Activated T-cell treated with anti-CD3 and anti-CD28 coated beads, Interleukin-2, amount 50 U/mL, for 72 hours (primary cell): ENCODE data around the gene ZDHHC24. TPM values are rescaled to one million over a fixed set of nuclear protein-coding genes. Genes with fewer than 3 reads are reported as not detected.

Experiments
- ATAC-seq, 2 donors: fragments of 150-1000 bp; cut with Tn5 transposase; replicated peaks in 1 of 2; 2 replicates each; pipeline ENCODE4 v1.10.0; 2021; ENCODE audit warnings: moderate library complexity in 2 of 2, mild to moderate bottlenecking in 1 of 2
- DNase-seq, 2 donors: peaks; one replicate each; pipeline ENCODE4 v3.0.0; 2021 to 2022; ENCODE audit warnings: mixed read lengths in 1 of 2
- H3K27ac Mint-ChIP-seq: one replicate; pipeline ENCODE4 v1.8.0; 2022; ENCODE audit warnings: mild to moderate bottlenecking, moderate library complexity, mixed read lengths
- H3K27me3 Mint-ChIP-seq: one replicate; pipeline ENCODE4 v1.8.0; 2022; ENCODE audit warnings: low read depth, mixed read lengths
- H3K36me3 Mint-ChIP-seq, 2 donors: one replicate each; pipeline ENCODE4 v1.8.0; 2022; ENCODE audit warnings: mixed read lengths in 2 of 2, mild to moderate bottlenecking in 1 of 2; ENCODE audit not compliant: insufficient read depth in 2 of 2
- H3K4me1 Mint-ChIP-seq: one replicate; pipeline ENCODE4 v1.8.0; 2022; ENCODE audit warnings: low read depth, mixed read lengths
- H3K4me3 Mint-ChIP-seq, 2 donors: one replicate each; pipeline ENCODE4 v1.8.0; 2022; ENCODE audit warnings: mild to moderate bottlenecking in 2 of 2, mixed read lengths in 2 of 2, moderate library complexity in 2 of 2
- H3K9me3 Mint-ChIP-seq, 2 donors: one replicate each; pipeline ENCODE4 v1.8.0; 2022; ENCODE audit warnings: mixed read lengths in 2 of 2
- total RNA-seq, 2 donors: library from RNA; stranded (reverse); gene quantifications; one replicate each; pipeline ENCODE4 v1.2.3, GENCODE V29; 2022

Gene ZDHHC24
- total RNA-seq, 2 donors from 2014 or later, result 19.8 to 22.0 TPM

- ATAC-seq (no peak), DNase-seq (no peak)
- Mint-ChIP-seq H3K9me3 (no peaks in the 10 kb centered on the region), H3K27ac (no peak overlapping the region), H3K4me3 (no peak overlapping the region), H3K36me3 (no peaks in the 10 kb centered on the region), H3K4me1 (peaks cover 20% of the 10 kb centered on the region), H3K27me3 (no peaks in the 10 kb centered on the region)
Observed at GRCh38 chr11:66477263-66478201, 68.3 kb downstream of the ZDHHC24 start.

DNA sequence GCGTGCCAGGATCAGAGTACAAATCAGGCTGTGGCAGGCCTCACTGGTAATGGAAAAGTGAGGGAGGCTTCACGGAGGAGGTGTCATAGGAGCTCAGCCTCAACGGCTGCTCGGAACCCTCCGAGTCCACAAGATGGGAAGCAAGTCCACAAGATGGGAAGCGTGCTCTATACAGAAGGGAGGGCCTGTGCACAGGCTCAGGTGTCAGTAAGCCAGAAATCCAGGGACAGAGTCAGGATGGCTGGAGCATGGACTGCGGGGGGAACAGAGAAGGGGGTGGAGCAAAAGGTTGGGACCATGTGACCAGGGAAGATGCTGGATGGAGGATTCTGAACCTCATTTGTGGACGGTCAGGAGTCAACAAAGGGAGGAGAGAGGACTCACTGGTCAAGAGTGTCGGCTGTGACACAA, 69.0 kb downstream of the ZDHHC24 start:
- ATAC-seq, result no peak

GRCh38 chr11:66476173-66476840, 69.5 kb downstream of the ZDHHC24 start:
- ATAC-seq, result no peak
- no peak overlapping the region for H3K4me3 Mint-ChIP-seq
- no peak for DNase-seq
- H3K36me3 Mint-ChIP-seq, result no peaks in the 10 kb centered on the region
- H3K4me1 Mint-ChIP-seq, result peaks cover 20% of the 10 kb centered on the region
- no peak overlapping the region for H3K27ac Mint-ChIP-seq
- H3K27me3 Mint-ChIP-seq, result no peaks in the 10 kb centered on the region
- no peaks in the 10 kb centered on the region for H3K9me3 Mint-ChIP-seq

More for the DNA sequence above, 69.0 kb downstream of the ZDHHC24 start:
- Mint-ChIP-seq H3K9me3 (no peaks in the 10 kb centered on the region), H3K4me3 (no peak overlapping the region), H3K27ac (no peak overlapping the region), H3K27me3 (no peaks in the 10 kb centered on the region), H3K4me1 (peaks cover 20% of the 10 kb centered on the region), H3K36me3 (no peaks in the 10 kb centered on the region)
- DNase-seq, result no peak

- Mint-ChIP-seq H3K36me3 (no peaks in the 10 kb centered on the region), H3K4me1 (peaks cover 16% of the 10 kb centered on the region), H3K9me3 (no peaks in the 10 kb centered on the region), H3K27ac (no peak overlapping the region), H3K4me3 (no peak overlapping the region), H3K27me3 (no peaks in the 10 kb centered on the region)
- ATAC-seq (no peak), DNase-seq (no peak)
Observed at GRCh38 chr11:66475349-66476172, 70.3 kb downstream of the ZDHHC24 start.

GRCh38 chr11:66473608-66474515, 72.0 kb downstream of the ZDHHC24 start:
- H3K36me3 Mint-ChIP-seq, result no peaks in the 10 kb centered on the region
- peaks cover 10% of the 10 kb centered on the region for H3K4me1 Mint-ChIP-seq
- ATAC-seq (no peak), DNase-seq (no peak)
- H3K9me3 Mint-ChIP-seq, result no peaks in the 10 kb centered on the region
- no peak overlapping the region for H3K4me3 Mint-ChIP-seq
- no peak overlapping the region for H3K27ac Mint-ChIP-seq
- H3K27me3 Mint-ChIP-seq, result no peaks in the 10 kb centered on the region

DNA sequence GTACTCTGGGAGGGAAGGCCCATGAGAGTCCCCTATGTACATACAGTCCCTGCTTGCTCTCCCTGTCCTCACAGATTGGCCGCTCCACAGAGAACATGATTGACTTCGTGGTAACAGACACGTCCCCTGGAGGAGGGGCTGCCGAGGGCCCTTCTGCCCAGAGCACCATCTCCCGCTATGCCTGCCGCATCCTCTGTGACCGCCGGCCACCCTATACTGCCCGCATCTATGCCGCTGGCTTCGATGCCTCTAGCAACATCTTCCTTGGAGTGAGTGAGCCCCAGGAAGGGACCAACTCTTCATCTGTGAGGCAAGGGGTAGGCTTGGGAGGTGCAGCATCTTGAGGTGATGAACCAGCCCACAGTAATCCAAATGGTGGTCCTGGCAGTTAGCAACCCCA, 72.7 kb downstream of the ZDHHC24 start:
- peaks cover 8% of the 10 kb centered on the region for H3K4me1 Mint-ChIP-seq
- no peaks in the 10 kb centered on the region for H3K36me3 Mint-ChIP-seq
- DNase-seq (no peak), ATAC-seq (no peak)
- no peaks in the 10 kb centered on the region for H3K9me3 Mint-ChIP-seq
- no peaks in the 10 kb centered on the region for H3K27me3 Mint-ChIP-seq
- H3K4me3 Mint-ChIP-seq, result no peak overlapping the region
- no peak overlapping the region for H3K27ac Mint-ChIP-seq

DNA sequence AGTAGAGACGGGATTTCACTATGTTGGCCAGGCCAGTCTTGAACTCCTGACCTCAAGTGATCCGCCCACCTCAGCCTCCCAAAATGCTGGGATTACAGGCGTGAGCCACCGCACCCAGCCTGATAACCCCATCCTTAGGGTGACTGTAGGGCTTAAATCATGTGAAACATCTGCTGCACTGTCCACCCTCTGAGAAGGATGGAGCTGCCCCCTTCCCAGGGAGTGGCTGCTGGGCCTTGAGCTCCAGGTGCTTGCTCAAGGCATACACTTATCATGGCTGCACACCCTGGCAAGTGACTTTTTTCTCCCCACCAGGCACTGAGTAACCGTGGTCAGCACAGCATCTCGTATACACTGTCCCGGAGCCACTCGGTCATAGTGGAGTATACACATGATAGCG, 73.8 kb downstream of the ZDHHC24 start:
- ATAC-seq, result no peak
- Mint-ChIP-seq H3K36me3 (no peaks in the 10 kb centered on the region), H3K27ac (no peak overlapping the region), H3K27me3 (no peaks in the 10 kb centered on the region), H3K4me1 (peaks cover 14% of the 10 kb centered on the region), H3K9me3 (no peaks in the 10 kb centered on the region), H3K4me3 (no peak overlapping the region)
- no peak for DNase-seq

- Mint-ChIP-seq H3K27me3 (no peaks in the 10 kb centered on the region), H3K9me3 (no peaks in the 10 kb centered on the region)
Observed at GRCh38 chr11:66471142-66471541, 74.7 kb downstream of the ZDHHC24 start.

More at GRCh38 chr11:66471142-66471541, 74.7 kb downstream of the ZDHHC24 start:
- H3K4me3 Mint-ChIP-seq, result no peak overlapping the region
- no peaks in the 10 kb centered on the region for H3K36me3 Mint-ChIP-seq
- no peak for ATAC-seq
- DNase-seq, result no peak
- peaks cover 19% of the 10 kb centered on the region for H3K4me1 Mint-ChIP-seq
- H3K27ac Mint-ChIP-seq, result no peak overlapping the region

Other genes starting within 250 kb of the ZDHHC24 start
- 1 to 10 TPM; 3.0 to 3.9 TPM for gene CD248, start 229.0 kb downstream of the ZDHHC24 start, total RNA-seq
- 1 to 10 TPM; 1.8 to 2.8 TPM for gene RIN1, start 209.6 kb downstream of the ZDHHC24 start, total RNA-seq
- 10 to 100 TPM; 41.4 to 46.4 TPM for gene BRMS1, start 200.9 kb downstream of the ZDHHC24 start, total RNA-seq
- 1 to 10 TPM; 6.3 to 8.3 TPM for gene B4GAT1, start 198.4 kb downstream of the ZDHHC24 start, total RNA-seq
- 1 to 10 TPM; 3.3 to 3.6 TPM for gene SLC29A2, start 174.3 kb downstream of the ZDHHC24 start, total RNA-seq
- gene NPAS4, start 125.0 kb downstream of the ZDHHC24 start, total RNA-seq, result not detected
- 10 to 100 TPM; 57.4 to 66.6 TPM for gene MRPL11, start 107.2 kb downstream of the ZDHHC24 start, total RNA-seq
- 1 to 10 TPM; 6.2 to 6.6 TPM for gene PELI3, start 79.1 kb downstream of the ZDHHC24 start, total RNA-seq
- gene DPP3, start 65.6 kb downstream of the ZDHHC24 start, total RNA-seq, result 10 to 100 TPM; 48.3 to 56.9 TPM
- gene BBS1, start 35.4 kb downstream of the ZDHHC24 start, total RNA-seq, result 10 to 100 TPM; 18.1 to 18.8 TPM
- under 1 TPM in 1 of 2 donors, not detected in 1; 0.32 TPM for gene ACTN3, start 855 bp upstream of the ZDHHC24 start, total RNA-seq
- 1 to 10 TPM; 6.3 to 6.8 TPM for gene CTSF, start 22.6 kb upstream of the ZDHHC24 start, total RNA-seq
- gene CCDC87, start 47.0 kb upstream of the ZDHHC24 start, total RNA-seq, result under 1 TPM; 0.10 to 0.21 TPM
- gene CCS, start 47.1 kb upstream of the ZDHHC24 start, total RNA-seq, result 10 to 100 TPM; 35.1 to 38.5 TPM
- 10 to 100 TPM; 85.6 to 97.3 TPM for gene RBM14, start 70.6 kb upstream of the ZDHHC24 start, total RNA-seq
- 100 to 1,000 TPM; 116 to 135 TPM for gene RBM4, start 92.7 kb upstream of the ZDHHC24 start, total RNA-seq
- 10 to 100 TPM; 12.5 to 18.4 TPM for gene RBM4B, start 131.8 kb upstream of the ZDHHC24 start, total RNA-seq
- 1 to 10 TPM in 1 of 2 donors, under 1 TPM in 1; 0.69 to 1.5 TPM for gene SPTBN2, start 183.2 kb upstream of the ZDHHC24 start, total RNA-seq